Testis (tissue), 3 donors: ENCODE data around the gene C10orf53. TPM values are rescaled to one million over a fixed set of nuclear protein-coding genes. Genes with fewer than 3 reads are reported as not detected.

Experiments
- DNase-seq: peaks from one replicate; pipeline ENCODE4 v3.0.0-alpha.2; 2019
- H3K27ac ChIP-seq, 2 donors: fragments of 200-600 bp; sonication (generic); one replicate each; pipeline ENCODE4 v1.5.1; 2019
- H3K27me3 ChIP-seq: fragments of 200-600 bp; sonication (generic); one replicate; pipeline ENCODE4 v1.5.1; 2019
- H3K36me3 ChIP-seq: fragments of 200-600 bp; sonication (generic); one replicate; pipeline ENCODE4 v1.5.1; 2017; ENCODE audit warnings: low read depth; ENCODE audit errors: missing control alignments
- H3K4me1 ChIP-seq: fragments of 200-600 bp; sonication (generic); one replicate; pipeline ENCODE4 v1.5.1; 2019
- H3K4me3 ChIP-seq, 2 donors: fragments of 200-600 bp; sonication (generic); one replicate each; pipeline ENCODE4 v1.5.1; 2017 to 2019
- H3K9me3 ChIP-seq: fragments of 200-600 bp; sonication (generic); one replicate; pipeline ENCODE4 v1.5.1; 2017
- POLR2A ChIP-seq: fragments of 450-650 bp; IDR thresholded peaks from one replicate; pipeline ENCODE4 v1.6.1; 2017; ENCODE audit warnings: antibody characterized with exemption, mild to moderate bottlenecking, moderate library complexity
- WGBS, 2 donors: methylation state at CpG; one replicate each; pipeline ENCODE4 v1.1.5; 2018; 5-methylcytosine and 5-hydroxymethylcytosine counted together
- intact Hi-C: fragments of 100-400 bp; cut with DNase I; formaldehyde crosslinking; loops from one replicate; pipeline ENCODE4 v1.15.1; 2023; ENCODE audit warnings: low total_unique reads
- polyA plus RNA-seq: library from polyadenylated mRNA; stranded (reverse); fragments of 350-450 nt; fragmentation: Illumina TruSeq; extraction: RNeasy Lipid Tissue Mini Kit (QIAGEN cat#74804); gene quantifications from one replicate; pipeline ENCODE4 v1.2.3, GENCODE V29; 2014; ENCODE audit warnings: low read depth, low replicate concordance; ENCODE audit not compliant: insufficient read depth
- total RNA-seq, 2 donors: library from RNA; depleted of rRNA; stranded (reverse); fragments of >200 nt; gene quantifications; one replicate each; pipeline ENCODE4 v1.2.3, GENCODE V29; 2016
- TF ChIP-seq, protein P1 (sequence below), 3 experiments: fragments of 450-650 bp in 2 of 3; fragments of 200-600 bp in 1 of 3; sonication (generic) in 1 of 3; IDR thresholded peaks; one replicate each; pipeline ENCODE4 v1.5.1; 2016 to 2019; ENCODE audit warnings: antibody characterized with exemption in 3 of 3, mild to moderate bottlenecking in 2 of 3, moderate library complexity in 1 of 3

Gene C10orf53
- total and polyA plus RNA-seq, 3 donors from 2014 or later = 14.8 to 139 (median 33.5) TPM

DNA sequence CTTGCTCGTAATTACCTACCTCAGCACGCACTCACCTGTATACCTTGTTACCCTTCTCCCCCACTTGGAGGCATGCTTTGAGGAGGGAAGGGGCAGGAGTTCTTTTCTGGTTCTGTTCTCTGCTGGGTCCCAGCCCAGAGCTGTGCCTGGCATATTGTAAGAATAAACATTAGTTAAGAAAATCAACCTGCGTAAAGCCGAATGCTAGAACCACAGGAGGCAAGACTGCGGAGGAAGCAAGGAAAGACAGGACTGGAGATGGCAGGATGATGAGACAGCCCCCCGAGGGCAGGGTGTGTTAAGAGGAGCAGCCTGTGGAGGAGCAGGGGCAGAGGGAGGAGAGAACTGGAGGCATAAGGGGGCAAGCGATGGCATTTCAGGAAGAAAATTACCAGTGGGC is 9.5 kb downstream of the C10orf53 start:
- Histone ChIP-seq H3K36me3 (no peaks in the 10 kb centered on the region), H3K9me3 (no peaks in the 10 kb centered on the region), H3K27me3 (no peaks in the 10 kb centered on the region), H3K4me1 (no peaks in the 10 kb centered on the region), H3K4me3 (no peak overlapping the region), H3K27ac (no peak overlapping the region)
- TF ChIP-seq, protein P1, sequence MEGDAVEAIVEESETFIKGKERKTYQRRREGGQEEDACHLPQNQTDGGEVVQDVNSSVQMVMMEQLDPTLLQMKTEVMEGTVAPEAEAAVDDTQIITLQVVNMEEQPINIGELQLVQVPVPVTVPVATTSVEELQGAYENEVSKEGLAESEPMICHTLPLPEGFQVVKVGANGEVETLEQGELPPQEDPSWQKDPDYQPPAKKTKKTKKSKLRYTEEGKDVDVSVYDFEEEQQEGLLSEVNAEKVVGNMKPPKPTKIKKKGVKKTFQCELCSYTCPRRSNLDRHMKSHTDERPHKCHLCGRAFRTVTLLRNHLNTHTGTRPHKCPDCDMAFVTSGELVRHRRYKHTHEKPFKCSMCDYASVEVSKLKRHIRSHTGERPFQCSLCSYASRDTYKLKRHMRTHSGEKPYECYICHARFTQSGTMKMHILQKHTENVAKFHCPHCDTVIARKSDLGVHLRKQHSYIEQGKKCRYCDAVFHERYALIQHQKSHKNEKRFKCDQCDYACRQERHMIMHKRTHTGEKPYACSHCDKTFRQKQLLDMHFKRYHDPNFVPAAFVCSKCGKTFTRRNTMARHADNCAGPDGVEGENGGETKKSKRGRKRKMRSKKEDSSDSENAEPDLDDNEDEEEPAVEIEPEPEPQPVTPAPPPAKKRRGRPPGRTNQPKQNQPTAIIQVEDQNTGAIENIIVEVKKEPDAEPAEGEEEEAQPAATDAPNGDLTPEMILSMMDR (IDR thresholded peaks at IDR 0.05) = no peak
- DNase-seq = no peak
- WGBS, 2 donors = 33 to 47% methylated on average over 7 of the region's 7 CpGs
- intact Hi-C loops = no loop called here

DNA sequence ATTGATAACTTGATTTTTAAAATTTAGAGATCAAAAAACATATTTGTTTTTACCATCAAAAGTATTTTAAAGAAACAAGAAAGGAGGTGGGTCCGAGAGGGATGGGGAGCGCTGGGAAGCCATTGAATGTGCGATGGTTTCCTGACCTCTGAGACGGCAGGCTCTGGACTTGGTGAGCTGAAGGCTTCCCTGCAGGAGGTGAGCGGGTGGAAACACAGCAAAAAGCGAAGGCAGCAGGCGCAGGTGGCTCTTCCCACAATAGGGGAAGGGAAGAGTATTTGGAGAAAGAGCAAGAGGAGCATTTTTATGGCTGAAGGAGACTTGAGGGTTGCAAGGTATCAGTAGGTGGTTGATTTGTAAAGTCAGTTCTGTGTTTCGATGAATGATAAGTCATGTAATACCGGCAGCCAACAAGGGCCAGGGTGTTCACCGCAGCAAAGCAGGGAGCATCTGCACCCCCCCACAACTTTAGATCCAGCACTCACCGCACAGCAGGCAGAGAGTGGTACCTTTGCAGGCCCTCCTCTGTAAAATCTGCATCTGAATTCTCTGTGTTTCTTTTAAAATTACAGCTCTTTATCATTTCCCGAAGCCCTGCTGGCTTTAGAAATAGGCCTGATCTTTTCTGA is 10.5 kb downstream of the C10orf53 start:
- Histone ChIP-seq H3K9me3 (no peaks in the 10 kb centered on the region), H3K4me3 (no peak overlapping the region), H3K27me3 (no peaks in the 10 kb centered on the region), H3K4me1 (no peaks in the 10 kb centered on the region), H3K27ac (no peak overlapping the region), H3K36me3 (no peaks in the 10 kb centered on the region)
- no peak for DNase-seq
- intact Hi-C loops = no loop called here
- WGBS, 2 donors = 39 to 40% methylated on average over 11 to 12 of the region's 12 CpGs
- TF ChIP-seq POLR2A = no peak
- TF ChIP-seq, protein P1 (IDR thresholded peaks at IDR 0.05) = no peak

DNA sequence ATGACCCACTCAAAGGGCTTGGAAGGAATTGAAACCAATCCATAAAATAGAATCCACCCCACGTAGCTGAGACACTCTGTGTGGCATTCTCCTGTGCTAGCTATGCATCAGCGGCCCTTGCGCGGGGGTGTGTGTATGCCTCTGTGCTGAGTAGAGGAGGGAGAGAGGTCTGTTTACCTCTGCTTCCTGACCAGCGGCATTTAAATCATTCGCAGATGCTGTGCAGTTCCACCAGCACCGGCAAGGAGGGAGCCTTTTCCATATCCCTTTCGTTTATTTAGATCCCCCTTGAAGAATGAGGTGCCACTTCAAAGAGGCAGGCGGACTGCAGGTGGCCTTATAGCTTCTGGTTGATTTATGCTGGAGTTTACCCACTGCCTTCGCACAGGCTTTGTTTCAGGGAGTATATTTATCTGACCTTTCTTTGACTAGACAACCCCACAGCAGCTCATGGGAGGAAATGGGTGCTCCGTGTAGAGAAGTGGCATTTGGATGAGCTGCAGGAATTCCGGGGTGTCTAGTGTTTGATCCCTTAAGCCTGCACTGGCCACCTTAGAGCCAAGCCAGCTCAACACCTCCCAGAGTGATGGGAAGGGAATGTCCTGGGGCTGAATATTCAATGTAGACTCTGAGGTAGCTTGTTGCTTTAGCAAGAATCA is 11.4 kb downstream of the C10orf53 start:
- no peak for DNase-seq
- intact Hi-C loops = no loop called here
- TF ChIP-seq, protein P1 (IDR thresholded peaks at IDR 0.05) = no peak
- no peak for TF ChIP-seq POLR2A

DNA sequence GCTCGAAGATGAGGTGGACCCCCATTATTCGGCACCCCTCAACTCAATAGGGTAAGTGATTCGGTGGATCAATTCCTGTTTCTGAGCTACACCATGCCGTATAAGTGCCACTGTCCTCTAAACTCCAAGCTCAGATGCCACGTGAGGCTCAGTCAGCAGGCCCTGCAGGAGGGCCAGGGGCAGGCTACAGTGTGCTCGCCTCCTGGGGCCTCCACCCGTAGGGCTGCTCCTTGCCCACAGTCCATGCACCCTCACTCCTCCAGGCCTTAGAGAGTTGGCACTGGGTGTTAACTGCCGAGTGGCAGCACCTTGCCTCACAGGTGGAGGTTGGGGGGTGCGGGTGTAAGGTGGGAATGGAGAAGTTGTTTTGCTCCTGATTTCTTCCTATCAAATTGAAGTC is 12.1 kb downstream of the C10orf53 start:
- intact Hi-C loops = no loop called here
- Histone ChIP-seq H3K27ac (no peak overlapping the region), H3K36me3 (no peaks in the 10 kb centered on the region), H3K4me1 (no peaks in the 10 kb centered on the region), H3K4me3 (no peak overlapping the region), H3K9me3 (no peaks in the 10 kb centered on the region), H3K27me3 (no peaks in the 10 kb centered on the region)
- 52 to 64% methylated on average over 9 of the region's 9 CpGs for WGBS, 2 donors
- TF ChIP-seq POLR2A = no peak
- TF ChIP-seq, protein P1 (IDR thresholded peaks at IDR 0.05) = no peak
- DNase-seq = no peak

More for the DNA sequence above, 11.4 kb downstream of the C10orf53 start:
- WGBS, 2 donors = 33 to 36% methylated on average over 12 of the region's 12 CpGs
- H3K4me1 ChIP-seq = no peaks in the 10 kb centered on the region
- no peaks in the 10 kb centered on the region for H3K36me3 ChIP-seq
- H3K4me3 ChIP-seq = no peak overlapping the region
- H3K27ac ChIP-seq = no peak overlapping the region
- H3K27me3 ChIP-seq = no peaks in the 10 kb centered on the region
- H3K9me3 ChIP-seq = no peaks in the 10 kb centered on the region

DNA sequence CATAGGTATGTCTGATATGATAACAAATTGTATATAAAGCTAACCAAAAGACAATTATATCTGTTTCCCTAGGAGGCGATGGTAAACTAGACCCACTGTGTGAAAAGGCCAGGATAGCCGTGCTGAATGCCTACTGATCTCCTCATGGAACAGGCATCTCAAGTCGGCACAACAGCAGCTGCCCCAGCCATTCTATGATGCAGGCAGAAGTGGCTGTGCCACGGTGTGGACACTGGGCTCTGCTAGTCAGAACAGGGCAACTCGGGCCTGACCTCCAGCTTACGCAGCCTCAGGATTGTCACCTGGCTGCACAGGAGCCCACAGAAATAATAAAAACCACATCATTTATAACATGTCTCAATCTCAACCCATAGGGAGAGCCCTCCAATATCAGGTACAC is 15.0 kb downstream of the C10orf53 start:
- intact Hi-C loops = no loop called here

More for the DNA sequence above, 15.0 kb downstream of the C10orf53 start:
- no peak for DNase-seq
- H3K27me3 ChIP-seq = no peaks in the 10 kb centered on the region
- H3K9me3 ChIP-seq = no peaks in the 10 kb centered on the region
- WGBS, 2 donors = 83 to 87% methylated on average over 6 of the region's 6 CpGs
- H3K36me3 ChIP-seq = no peaks in the 10 kb centered on the region
- TF ChIP-seq POLR2A = no peak
- TF ChIP-seq, protein P1 (IDR thresholded peaks at IDR 0.05) = no peak
- H3K4me3 ChIP-seq = no peak overlapping the region
- H3K4me1 ChIP-seq = no peaks in the 10 kb centered on the region
- no peak overlapping the region for H3K27ac ChIP-seq
